ENCODE measurements around the gene TAF11L12.
"Not testable (repeated sequence)": the region's sequence is repeated elsewhere in the genome, so short reads cannot be mapped to it uniquely, and the experiment has no call there.

Gene TAF11L12

GRCh38 chr5:17610092-17610491 is at the start of gene TAF11L12:
Gene TAF11L12, plus strand, starts transcription at chr5:17610392.
- CTCF ChIA-PET, H3K27ac ChIP-seq: not testable (repeated sequence)

GRCh38 chr5:17585658-17586057 is 24.5 kb upstream of the TAF11L12 start, which contains the start of gene TAF11L7:
Gene TAF11L7, minus strand, starts transcription at chr5:17585758.
- POLR2A ChIA-PET (ENCODE audit: low non-redundant PET) = not testable (repeated sequence)

More at GRCh38 chr5:17610092-17610491, at the start of gene TAF11L12:
- POLR2A ChIA-PET (ENCODE audit: low non-redundant PET); DNase-seq (ENCODE audit: low spot score): not testable (repeated sequence)

GRCh38 chr5:17590860-17591259 is 19.3 kb upstream of the TAF11L12 start, which contains the start of gene TAF11L8:
Gene TAF11L8, minus strand, starts transcription at chr5:17590960.
- POLR2A ChIA-PET (ENCODE audit: low non-redundant PET); DNase-seq (ENCODE audit: low spot score); CTCF ChIA-PET; H3K27ac ChIP-seq: not testable (repeated sequence)

More at GRCh38 chr5:17585658-17586057, 24.5 kb upstream of the TAF11L12 start, which contains the start of gene TAF11L7:
- H3K27ac ChIP-seq; DNase-seq (ENCODE audit: low spot score); CTCF ChIA-PET: not testable (repeated sequence)

DNA sequence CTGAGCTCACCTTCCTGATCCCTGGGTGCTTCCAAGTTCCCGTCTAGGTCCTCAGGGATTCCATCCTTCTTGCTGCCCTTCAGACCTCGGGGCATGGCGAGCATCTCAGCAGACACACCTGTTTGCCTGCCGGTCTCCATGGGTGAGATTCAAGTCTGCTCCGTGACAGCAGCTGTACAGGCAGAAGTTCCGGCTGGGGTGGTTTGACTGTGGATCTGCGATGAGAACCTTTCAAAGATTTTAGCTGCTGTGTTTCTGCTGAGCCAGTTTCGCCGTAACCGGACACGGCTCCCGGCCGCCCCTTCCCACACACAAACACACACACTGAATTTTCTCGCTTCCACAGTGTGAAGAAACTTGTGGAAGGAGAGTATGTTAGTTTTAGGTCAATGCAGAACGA is 15.9 kb upstream of the TAF11L12 start, which contains the start of gene TAF11L9:
Gene TAF11L9, minus strand, starts transcription at position 140 of the 400 bp plus-strand sequence.
- POLR2A ChIA-PET (ENCODE audit: low non-redundant PET); H3K27ac ChIP-seq; DNase-seq (ENCODE audit: low spot score); CTCF ChIA-PET: not testable (repeated sequence)

DNA sequence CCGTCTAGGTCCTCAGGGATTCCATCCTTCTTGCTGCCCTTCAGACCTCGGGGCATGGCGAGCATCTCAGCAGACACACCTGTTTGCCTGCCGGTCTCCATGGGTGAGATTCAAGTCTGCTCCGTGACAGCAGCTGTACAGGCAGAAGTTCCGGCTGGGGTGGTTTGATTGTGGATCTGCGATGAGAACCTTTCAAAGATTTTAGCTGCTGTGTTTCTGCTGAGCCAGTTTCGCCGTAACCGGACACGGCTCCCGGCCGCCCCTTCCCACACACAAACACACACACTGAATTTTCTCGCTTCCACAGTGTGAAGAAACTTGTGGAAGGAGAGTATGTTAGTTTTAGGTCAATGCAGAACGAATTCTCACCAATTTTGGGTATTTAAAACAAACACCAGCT is 12.5 kb upstream of the TAF11L12 start, which contains the start of gene TAF11L10:
Gene TAF11L10, minus strand, starts transcription at position 101 of the 400 bp plus-strand sequence.
- POLR2A ChIA-PET (ENCODE audit: low non-redundant PET); H3K27ac ChIP-seq; DNase-seq (ENCODE audit: low spot score); CTCF ChIA-PET: not testable (repeated sequence)

DNA sequence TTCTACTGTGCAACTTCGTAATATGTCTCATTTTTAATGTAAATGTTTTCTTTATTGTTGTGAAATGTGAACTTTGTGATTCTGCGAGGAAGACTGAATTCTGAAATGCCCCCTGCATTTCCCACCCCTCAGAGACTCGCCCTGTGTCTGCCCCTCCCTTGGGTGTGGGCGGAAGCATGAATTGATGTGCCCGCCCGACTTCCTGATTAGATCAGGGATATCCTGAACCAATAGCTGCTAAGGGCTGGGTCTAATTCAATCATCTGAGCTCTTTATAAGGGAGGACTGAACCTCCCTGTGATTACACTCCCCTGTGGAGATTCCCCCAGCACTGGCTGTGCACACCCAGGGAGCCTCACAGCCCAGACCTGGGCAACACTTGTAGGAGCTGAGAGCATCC is 6.3 kb upstream of the TAF11L12 start, which contains the start of gene TAF11L11:
Gene TAF11L11, plus strand, starts transcription at position 304 of the 400 bp plus-strand sequence.
- H3K27ac ChIP-seq; POLR2A ChIA-PET (ENCODE audit: low non-redundant PET); CTCF ChIA-PET; DNase-seq (ENCODE audit: low spot score): not testable (repeated sequence)

DNA sequence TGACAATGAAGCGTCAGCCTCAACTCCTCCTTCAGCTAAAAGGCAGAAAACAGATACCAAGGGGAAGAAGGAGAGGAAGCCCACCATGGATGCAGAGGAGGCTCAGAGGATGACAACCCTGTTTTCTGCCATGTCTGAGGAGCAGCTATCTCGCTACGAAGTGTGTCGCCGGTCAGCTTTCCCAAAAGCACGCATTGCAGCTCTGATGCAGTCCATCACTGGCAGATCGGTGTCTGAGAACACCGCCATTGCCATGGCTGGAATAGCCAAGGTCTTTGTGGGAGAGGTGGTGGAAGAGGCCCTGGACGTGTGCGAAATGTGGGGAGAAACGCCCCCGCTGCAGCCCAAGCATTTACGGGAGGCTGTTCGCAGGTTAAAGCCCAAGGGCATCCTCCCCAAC is 5.2 kb upstream of the TAF11L12 start:
- POLR2A ChIA-PET (ENCODE audit: low non-redundant PET) = no interaction called here
- CTCF ChIA-PET = no interaction called here
- TF ChIP-seq, protein P1, sequence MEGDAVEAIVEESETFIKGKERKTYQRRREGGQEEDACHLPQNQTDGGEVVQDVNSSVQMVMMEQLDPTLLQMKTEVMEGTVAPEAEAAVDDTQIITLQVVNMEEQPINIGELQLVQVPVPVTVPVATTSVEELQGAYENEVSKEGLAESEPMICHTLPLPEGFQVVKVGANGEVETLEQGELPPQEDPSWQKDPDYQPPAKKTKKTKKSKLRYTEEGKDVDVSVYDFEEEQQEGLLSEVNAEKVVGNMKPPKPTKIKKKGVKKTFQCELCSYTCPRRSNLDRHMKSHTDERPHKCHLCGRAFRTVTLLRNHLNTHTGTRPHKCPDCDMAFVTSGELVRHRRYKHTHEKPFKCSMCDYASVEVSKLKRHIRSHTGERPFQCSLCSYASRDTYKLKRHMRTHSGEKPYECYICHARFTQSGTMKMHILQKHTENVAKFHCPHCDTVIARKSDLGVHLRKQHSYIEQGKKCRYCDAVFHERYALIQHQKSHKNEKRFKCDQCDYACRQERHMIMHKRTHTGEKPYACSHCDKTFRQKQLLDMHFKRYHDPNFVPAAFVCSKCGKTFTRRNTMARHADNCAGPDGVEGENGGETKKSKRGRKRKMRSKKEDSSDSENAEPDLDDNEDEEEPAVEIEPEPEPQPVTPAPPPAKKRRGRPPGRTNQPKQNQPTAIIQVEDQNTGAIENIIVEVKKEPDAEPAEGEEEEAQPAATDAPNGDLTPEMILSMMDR (conservative IDR thresholded peaks at IDR 0.05; ENCODE audit: low read depth) = no peak
- no peak overlapping the region for H3K27ac ChIP-seq
- DNase-seq (ENCODE audit: low spot score) = no peak

GRCh38 chr5:17607461-17607860 is 2.7 kb upstream of the TAF11L12 start:
- POLR2A ChIA-PET (ENCODE audit: low non-redundant PET); CTCF ChIA-PET: not testable (repeated sequence)

DNA sequence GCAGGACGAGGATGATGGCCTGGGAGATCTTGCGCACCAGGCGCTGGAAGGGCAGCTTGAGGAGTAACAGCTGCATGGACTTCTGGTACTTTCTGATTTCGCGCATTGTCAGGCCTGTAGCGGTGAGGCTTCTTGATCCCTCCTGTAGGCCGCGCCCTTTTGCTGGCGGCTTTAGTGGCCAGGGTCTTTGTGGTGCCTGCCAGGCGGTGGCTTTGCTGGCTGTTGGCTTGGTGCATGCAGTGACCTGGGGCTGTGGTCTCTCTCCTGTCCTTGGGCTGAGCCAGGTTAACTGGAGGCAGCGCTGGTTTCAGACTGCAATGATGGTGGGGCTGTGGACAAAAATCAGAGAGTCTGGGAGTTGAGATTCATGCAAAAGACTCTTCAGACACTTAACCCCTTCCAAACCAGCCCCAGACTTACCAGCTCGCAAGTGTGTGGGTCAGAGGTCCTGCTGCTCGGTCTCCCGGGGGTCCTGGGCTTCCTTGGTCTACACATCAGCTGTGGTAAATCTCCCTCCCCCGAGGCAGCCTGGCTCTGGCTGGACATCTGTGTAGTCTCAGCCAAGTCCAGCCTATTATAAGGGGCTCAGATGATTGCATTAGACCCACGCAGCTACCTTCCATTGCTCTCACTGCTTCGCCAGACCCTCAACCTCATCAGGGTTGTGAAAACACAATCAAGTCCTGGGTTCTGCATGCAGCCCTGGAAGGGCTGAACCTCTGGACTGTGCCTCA is 4.8 kb downstream of the TAF11L12 start:
- DNase-seq (ENCODE audit: low spot score) = no peak
- POLR2A ChIA-PET (ENCODE audit: low non-redundant PET) = no interaction called here
- CTCF ChIA-PET = no interaction called here

More at GRCh38 chr5:17607461-17607860, 2.7 kb upstream of the TAF11L12 start:
- DNase-seq (ENCODE audit: low spot score); H3K27ac ChIP-seq: not testable (repeated sequence)

DNA sequence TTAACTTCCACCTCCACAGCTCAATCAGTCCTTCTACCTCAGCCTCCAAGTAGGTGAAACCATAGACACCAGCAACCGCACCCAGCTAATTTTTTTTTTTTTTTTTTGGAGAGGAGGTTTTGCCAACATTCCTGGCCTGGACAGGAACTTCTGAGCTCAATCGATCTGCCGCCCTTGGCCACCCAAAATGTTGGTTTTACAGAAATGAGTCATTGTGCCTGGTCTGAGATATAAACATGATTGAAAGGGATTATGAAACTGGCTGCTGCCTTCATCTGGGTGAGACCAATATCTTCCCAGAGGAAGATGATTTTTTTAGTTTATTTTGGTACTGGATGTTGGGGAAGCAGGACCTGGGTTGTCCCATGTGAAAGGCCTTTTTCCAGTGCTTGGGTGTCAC is 9.2 kb downstream of the TAF11L12 start:
- TF ChIP-seq, protein P1 (conservative IDR thresholded peaks at IDR 0.05; ENCODE audit: low read depth) = no peak
- POLR2A ChIA-PET (ENCODE audit: low non-redundant PET) = no interaction called here
- H3K27ac ChIP-seq = no peak overlapping the region
- CTCF ChIA-PET = interaction anchor here (0.6 kb wide), 1 partner anchor 1064 kb away, joined by 5 read pairs; no protein-coding TSS in a partner anchor
- DNase-seq (ENCODE audit: low spot score) = no peak

More for the DNA sequence above, 4.8 kb downstream of the TAF11L12 start:
- TF ChIP-seq, protein P1 (conservative IDR thresholded peaks at IDR 0.05; ENCODE audit: low read depth) = no peak
- H3K27ac ChIP-seq = no peak overlapping the region

Measured in RWPE1 (cell line).